HG03354 (cell line): ENCODE data around the gene REL.
"Not testable (repeated sequence)": the region's sequence is repeated elsewhere in the genome, so short reads cannot be mapped to it uniquely, and the experiment has no call there.

Source experiments
- ATAC-seq: cut with Tn5 transposase; IDR thresholded peaks from one replicate; pipeline ENCODE4 v1.9.1; 2021; ENCODE audit warnings: mild to moderate bottlenecking; ENCODE audit not compliant: unreplicated experiment, poor library complexity, severe bottlenecking

REL gene

GRCh38 chr2:60901296-60901695 lies 19.9 kb downstream of the REL start:
- not testable (repeated sequence) for ATAC-seq

- not testable (repeated sequence) for ATAC-seq
Measured at GRCh38 chr2:60905867-60906266, 24.5 kb downstream of the REL start.

GRCh38 chr2:60906395-60906794 lies 25.0 kb downstream of the REL start:
- ATAC-seq, result no peak

GRCh38 chr2:60907329-60907728 lies 26.0 kb downstream of the REL start:
- ATAC-seq, result no peak

- ATAC-seq, result no peak
Measured at GRCh38 chr2:60925994-60926740, 44.8 kb downstream of the REL start.

GRCh38 chr2:60926741-60927552 lies 45.6 kb downstream of the REL start:
- no peak for ATAC-seq

GRCh38 chr2:60932061-60932460 lies 50.7 kb downstream of the REL start:
- not testable (repeated sequence) for ATAC-seq

GRCh38 chr2:60932954-60933353 lies 51.6 kb downstream of the REL start:
- ATAC-seq, result no peak

GRCh38 chr2:60934165-60934722 lies 52.9 kb downstream of the REL start:
- no peak for ATAC-seq

GRCh38 chr2:60936757-60937156 lies 55.4 kb downstream of the REL start:
- ATAC-seq, result no peak

- no peak for ATAC-seq
Measured at GRCh38 chr2:60938301-60938700, 56.9 kb downstream of the REL start.

GRCh38 chr2:60939622-60940021 lies 58.2 kb downstream of the REL start:
- no peak for ATAC-seq

- ATAC-seq, result no peak
Measured at GRCh38 chr2:60945341-60945740, 64.0 kb downstream of the REL start.

- no peak for ATAC-seq
Measured at GRCh38 chr2:60947056-60947455, 65.7 kb downstream of the REL start.

- ATAC-seq, result no peak
Measured at GRCh38 chr2:60948161-60948560, 66.8 kb downstream of the REL start.

- no peak for ATAC-seq
Measured at GRCh38 chr2:60948926-60949579, 67.7 kb downstream of the REL start.

GRCh38 chr2:60954139-60954538 lies 72.8 kb downstream of the REL start:
- ATAC-seq, result no peak

GRCh38 chr2:60957224-60957623 lies 75.8 kb downstream of the REL start:
- no peak for ATAC-seq

- no peak for ATAC-seq
Measured at GRCh38 chr2:60957643-60958042, 76.3 kb downstream of the REL start.

GRCh38 chr2:60958361-60958760 lies 77.0 kb downstream of the REL start:
- ATAC-seq, result no peak
